ENCODE results near the gene PACS2. TPM values are rescaled to one million over a fixed set of nuclear protein-coding genes. Genes with fewer than 3 reads are reported as not detected.
"Not testable (repeated sequence)": the region's sequence is repeated elsewhere in the genome, so short reads cannot be mapped to it uniquely, and the experiment has no call there.

The PACS2 gene
- total and polyA plus RNA-seq, 2 donors: 43.8 to 67.9 TPM

GRCh38 chr14:105334383-105335230 is 20.1 kb downstream of the PACS2 start:
- Histone ChIP-seq H3K4me3 (ENCODE audit: low read depth, low read length) (no peak overlapping the region), H3K27ac (ENCODE audit: low read depth) (no peak overlapping the region), H3K36me3 (ENCODE audit: insufficient read depth) (no peaks in the 10 kb centered on the region), H3K4me1 (ENCODE audit: insufficient read depth) (no peaks in the 10 kb centered on the region)
- DNase-seq (ENCODE audit: extremely low spot score): no peak
- 91% methylated on average over 17 of the region's 17 CpGs for WGBS

DNA sequence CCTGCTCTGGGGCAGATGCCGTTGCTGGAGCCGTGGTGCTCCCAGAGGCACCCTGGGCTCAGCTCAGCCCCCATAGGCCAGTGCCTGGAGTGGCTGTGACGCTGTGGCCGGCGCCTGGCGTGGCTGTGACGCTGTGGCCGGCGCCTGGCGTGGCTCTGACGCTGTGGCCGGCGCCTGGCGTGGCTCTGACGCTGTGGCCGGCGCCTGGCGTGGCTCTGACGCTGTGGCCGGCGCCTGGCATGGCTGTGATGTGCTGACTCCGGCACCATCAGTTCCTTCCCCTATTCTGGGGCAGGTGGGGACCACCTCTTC is 20.6 kb downstream of the PACS2 start:
- H3K36me3 ChIP-seq (ENCODE audit: insufficient read depth); H3K4me1 ChIP-seq (ENCODE audit: insufficient read depth); H3K27ac ChIP-seq (ENCODE audit: low read depth); DNase-seq (ENCODE audit: extremely low spot score); H3K4me3 ChIP-seq (ENCODE audit: low read depth, low read length): not testable (repeated sequence)
- 94% methylated on average over 22 of the region's 22 CpGs for WGBS

DNA sequence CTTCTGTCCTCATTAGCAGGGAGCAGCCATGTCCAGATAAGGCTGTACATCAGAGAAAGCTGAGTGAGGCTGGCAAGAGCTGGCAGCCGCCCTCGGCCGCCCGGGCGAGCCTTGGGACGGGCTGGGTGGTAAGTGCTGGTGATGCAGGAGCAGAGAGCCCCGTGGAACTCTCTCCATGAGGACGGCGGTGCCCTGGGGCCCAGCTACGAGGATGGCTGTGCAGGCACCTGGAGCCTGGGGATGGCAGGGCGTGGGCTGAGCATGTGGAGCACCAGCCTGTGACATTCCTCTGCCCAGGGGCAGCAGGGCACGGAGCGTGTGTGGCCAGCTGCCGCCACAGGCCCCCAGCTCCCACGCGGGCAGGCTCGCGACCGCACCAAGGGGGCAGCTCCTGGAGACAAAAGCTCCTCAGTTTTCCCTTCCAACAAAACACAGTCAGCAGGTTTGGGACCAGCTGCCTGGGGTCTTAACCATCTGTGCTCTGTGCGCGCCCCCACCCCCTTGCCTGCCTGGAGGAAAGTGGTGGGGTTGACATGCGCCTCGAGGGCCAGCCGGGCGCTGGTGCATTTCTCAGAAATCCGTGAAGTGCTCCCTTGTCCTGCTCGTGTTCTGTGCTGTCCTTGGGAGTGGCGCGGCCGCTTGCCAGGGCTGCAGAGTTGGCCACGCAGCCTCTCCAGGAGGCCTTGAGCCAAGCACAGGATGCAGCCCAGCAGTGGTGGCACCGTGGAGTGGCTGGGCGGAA is 21.4 kb downstream of the PACS2 start:
- no peak overlapping the region for H3K27ac ChIP-seq (ENCODE audit: low read depth)

GRCh38 chr14:105336477-105337287 is 22.1 kb downstream of the PACS2 start:
- Histone ChIP-seq H3K27ac (ENCODE audit: low read depth) (no peak overlapping the region), H3K36me3 (ENCODE audit: insufficient read depth) (no peaks in the 10 kb centered on the region), H3K4me3 (ENCODE audit: low read depth, low read length) (no peak overlapping the region), H3K4me1 (ENCODE audit: insufficient read depth) (no peaks in the 10 kb centered on the region)
- DNase-seq (ENCODE audit: extremely low spot score): no peak
- 95% methylated on average over 26 of the region's 26 CpGs for WGBS

More for the DNA sequence above, 21.4 kb downstream of the PACS2 start:
- no peak for DNase-seq (ENCODE audit: extremely low spot score)
- no peaks in the 10 kb centered on the region for H3K36me3 ChIP-seq (ENCODE audit: insufficient read depth)
- no peaks in the 10 kb centered on the region for H3K4me1 ChIP-seq (ENCODE audit: insufficient read depth)
- H3K4me3 ChIP-seq (ENCODE audit: low read depth, low read length): no peak overlapping the region
- 91% methylated on average over 33 of the region's 33 CpGs for WGBS

GRCh38 chr14:105337433-105337832 is 22.9 kb downstream of the PACS2 start:
- WGBS: 83% methylated on average over 6 of the region's 6 CpGs
- no peak for DNase-seq (ENCODE audit: extremely low spot score)
- no peaks in the 10 kb centered on the region for H3K4me1 ChIP-seq (ENCODE audit: insufficient read depth)
- no peaks in the 10 kb centered on the region for H3K36me3 ChIP-seq (ENCODE audit: insufficient read depth)
- no peak overlapping the region for H3K27ac ChIP-seq (ENCODE audit: low read depth)
- H3K4me3 ChIP-seq (ENCODE audit: low read depth, low read length): no peak overlapping the region

- no peak overlapping the region for H3K27ac ChIP-seq (ENCODE audit: low read depth)
- DNase-seq (ENCODE audit: extremely low spot score): no peak
- no peaks in the 10 kb centered on the region for H3K4me1 ChIP-seq (ENCODE audit: insufficient read depth)
- no peak overlapping the region for H3K4me3 ChIP-seq (ENCODE audit: low read depth, low read length)
- WGBS: 75% methylated on average over 18 of the region's 18 CpGs
- H3K36me3 ChIP-seq (ENCODE audit: insufficient read depth): no peaks in the 10 kb centered on the region
Measured at GRCh38 chr14:105337966-105338741, 23.6 kb downstream of the PACS2 start.

DNA sequence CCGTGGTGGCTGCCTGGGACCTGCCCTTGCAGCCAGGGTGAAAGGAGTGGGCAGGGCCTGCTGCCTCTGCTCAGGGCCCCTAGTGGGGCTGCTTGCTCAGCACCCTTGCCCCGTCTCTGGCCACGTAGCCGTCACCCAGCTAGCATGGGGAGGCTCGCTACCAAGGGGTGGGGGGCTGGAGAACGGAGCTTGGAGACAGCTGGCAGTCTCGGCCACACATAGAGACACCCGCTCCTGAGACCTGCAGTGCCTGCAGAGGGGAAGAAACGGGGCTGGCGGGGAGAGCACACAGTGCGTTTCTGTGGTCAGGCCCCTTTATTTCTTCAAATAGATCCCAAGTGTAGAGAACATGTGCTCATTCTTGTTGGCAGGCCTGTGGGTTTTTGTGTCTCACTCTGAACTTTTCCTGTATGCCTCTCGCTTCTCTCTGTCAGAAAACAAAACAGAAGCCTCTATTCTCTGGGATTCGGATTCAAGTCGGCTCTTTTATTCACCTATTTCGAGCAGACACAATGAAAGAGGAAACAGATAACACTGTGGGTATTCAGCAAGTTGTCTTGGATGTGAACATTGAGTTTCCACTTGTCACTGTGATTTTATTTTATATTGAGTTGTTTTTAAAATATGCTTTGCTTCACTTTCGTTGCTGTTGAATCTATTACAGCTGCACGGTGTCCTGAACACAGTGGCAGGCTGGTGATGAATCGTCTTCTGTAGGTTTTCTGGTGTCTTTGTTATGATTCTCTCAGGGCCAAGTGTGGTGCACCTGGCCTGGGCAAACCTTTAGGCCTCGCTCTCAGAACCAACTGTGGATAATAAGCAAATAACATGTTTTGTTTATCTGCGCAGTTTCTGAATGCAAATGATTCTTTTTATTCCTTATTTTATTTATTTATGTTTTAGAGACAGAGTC is 26.5 kb downstream of the PACS2 start:
- H3K4me1 ChIP-seq (ENCODE audit: insufficient read depth): no peaks in the 10 kb centered on the region
- no peaks in the 10 kb centered on the region for H3K36me3 ChIP-seq (ENCODE audit: insufficient read depth)
- H3K4me3 ChIP-seq (ENCODE audit: low read depth, low read length): no peak overlapping the region
- H3K27ac ChIP-seq (ENCODE audit: low read depth): no peak overlapping the region
- WGBS: 67% methylated on average over 20 of the region's 20 CpGs
- no peak for DNase-seq (ENCODE audit: extremely low spot score)

DNA sequence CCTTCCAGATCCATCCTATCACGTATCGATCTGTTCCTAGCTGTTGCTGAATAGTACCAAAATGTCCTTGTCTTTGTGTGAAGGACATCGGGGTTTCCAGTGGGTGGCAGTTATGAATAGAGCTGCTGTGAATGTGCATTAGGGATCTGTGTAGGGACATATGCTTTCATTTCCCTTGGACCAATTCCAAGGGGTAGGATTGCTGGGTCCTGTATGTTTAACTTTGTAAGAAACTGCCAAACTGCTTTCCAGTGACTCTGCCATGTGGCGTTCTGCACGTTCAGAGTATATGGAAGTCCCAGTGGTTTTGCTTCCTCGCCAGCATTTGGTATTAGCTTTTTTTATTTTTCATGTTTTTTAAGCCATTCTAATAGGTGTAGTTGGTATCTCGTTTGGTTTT is 28.6 kb downstream of the PACS2 start:
- H3K36me3 ChIP-seq (ENCODE audit: insufficient read depth): no peaks in the 10 kb centered on the region
- no peak overlapping the region for H3K4me3 ChIP-seq (ENCODE audit: low read depth, low read length)
- no peak overlapping the region for H3K27ac ChIP-seq (ENCODE audit: low read depth)
- WGBS: 81% methylated on average over 7 of the region's 7 CpGs
- no peak for DNase-seq (ENCODE audit: extremely low spot score)
- H3K4me1 ChIP-seq (ENCODE audit: insufficient read depth): no peaks in the 10 kb centered on the region

DNA sequence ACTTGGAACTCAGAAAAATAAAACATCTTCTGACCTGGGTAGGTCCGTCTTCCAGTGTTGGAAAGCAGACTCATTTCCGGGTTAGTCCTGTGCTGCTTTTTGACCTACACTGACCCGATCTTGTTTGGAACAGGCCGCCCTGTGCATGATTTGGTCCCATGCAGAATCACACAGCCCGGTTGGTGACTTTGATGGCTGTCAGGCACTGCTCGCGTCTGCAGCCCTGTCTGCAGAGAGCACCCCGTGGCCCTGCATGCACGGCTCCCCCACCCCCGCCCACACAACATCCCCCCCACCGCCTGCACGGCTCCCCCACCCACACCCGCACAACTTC is 31.6 kb downstream of the PACS2 start:
- no peaks in the 10 kb centered on the region for H3K36me3 ChIP-seq (ENCODE audit: insufficient read depth)
- no peak overlapping the region for H3K27ac ChIP-seq (ENCODE audit: low read depth)
- DNase-seq (ENCODE audit: extremely low spot score): no peak
- no peaks in the 10 kb centered on the region for H3K4me1 ChIP-seq (ENCODE audit: insufficient read depth)
- 86% methylated on average over 13 of the region's 13 CpGs for WGBS
- no peak overlapping the region for H3K4me3 ChIP-seq (ENCODE audit: low read depth, low read length)

GRCh38 chr14:105346876-105347586 is 32.5 kb downstream of the PACS2 start:
- H3K36me3 ChIP-seq (ENCODE audit: insufficient read depth): no peaks in the 10 kb centered on the region
- H3K4me3 ChIP-seq (ENCODE audit: low read depth, low read length): no peak overlapping the region
- WGBS: 88% methylated on average over 18 of the region's 18 CpGs
- H3K4me1 ChIP-seq (ENCODE audit: insufficient read depth): no peaks in the 10 kb centered on the region
- DNase-seq (ENCODE audit: extremely low spot score): no peak
- H3K27ac ChIP-seq (ENCODE audit: low read depth): no peak overlapping the region

- H3K27ac ChIP-seq (ENCODE audit: low read depth): no peak overlapping the region
- no peak overlapping the region for H3K4me3 ChIP-seq (ENCODE audit: low read depth, low read length)
- DNase-seq (ENCODE audit: extremely low spot score): no peak
- no peaks in the 10 kb centered on the region for H3K36me3 ChIP-seq (ENCODE audit: insufficient read depth)
- H3K4me1 ChIP-seq (ENCODE audit: insufficient read depth): no peaks in the 10 kb centered on the region
- 92% methylated on average over 8 of the region's 8 CpGs for WGBS
Measured at GRCh38 chr14:105347587-105347968, 33.0 kb downstream of the PACS2 start.
